NCI-H2171 treated with DMSO at 0.1 percent for 48 hours (cell line): ENCODE measurements around the gene KIF14.
"Not testable (repeated sequence)": the region's sequence is repeated elsewhere in the genome, so short reads cannot be mapped to it uniquely, and the experiment has no call there.

Source experiments
- DNase-seq: peaks from one replicate; lab custom pipeline; 2025; lab: John Stamatoyannopoulos, UW

KIF14 gene

DNA sequence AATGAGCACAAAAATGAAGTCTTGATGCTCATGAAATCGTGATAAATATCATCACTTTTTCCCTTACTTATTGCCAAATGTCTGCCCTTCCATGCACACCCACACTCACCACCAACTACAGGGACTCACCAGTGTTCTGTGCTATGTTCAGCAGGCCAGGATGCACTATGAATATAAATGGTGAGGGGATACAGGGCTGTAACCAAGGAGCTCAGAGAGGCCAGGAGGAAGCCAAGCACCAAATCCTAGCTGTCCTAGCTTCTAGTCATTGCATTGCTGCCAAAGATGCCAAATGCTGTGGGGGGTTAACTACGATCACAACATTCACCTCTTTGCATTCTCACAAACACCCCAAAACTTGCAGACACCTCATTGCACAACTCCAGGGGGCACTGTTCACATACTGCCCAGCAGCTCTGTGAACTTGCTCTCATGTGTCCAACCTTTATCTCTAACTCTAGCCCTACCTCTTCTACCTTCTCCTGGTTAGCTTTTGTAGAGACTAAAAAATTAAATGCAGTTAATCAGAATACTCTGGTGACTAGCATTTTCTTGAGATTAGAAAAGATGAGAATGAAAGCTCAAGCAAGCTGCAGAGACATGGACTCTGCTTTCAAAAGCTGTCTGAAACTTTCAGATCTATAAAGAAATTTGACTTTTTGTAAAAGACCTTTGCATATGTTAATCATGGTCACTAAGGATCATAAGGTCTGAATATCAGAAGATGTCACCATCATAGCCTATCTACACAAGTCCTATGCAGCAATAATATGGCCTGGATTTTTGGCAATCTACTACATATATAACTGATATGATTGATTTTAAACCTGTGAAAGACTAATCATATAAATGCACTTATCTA is 13.9 kb upstream of the KIF14 start:
- DNase-seq: no peak

DNA sequence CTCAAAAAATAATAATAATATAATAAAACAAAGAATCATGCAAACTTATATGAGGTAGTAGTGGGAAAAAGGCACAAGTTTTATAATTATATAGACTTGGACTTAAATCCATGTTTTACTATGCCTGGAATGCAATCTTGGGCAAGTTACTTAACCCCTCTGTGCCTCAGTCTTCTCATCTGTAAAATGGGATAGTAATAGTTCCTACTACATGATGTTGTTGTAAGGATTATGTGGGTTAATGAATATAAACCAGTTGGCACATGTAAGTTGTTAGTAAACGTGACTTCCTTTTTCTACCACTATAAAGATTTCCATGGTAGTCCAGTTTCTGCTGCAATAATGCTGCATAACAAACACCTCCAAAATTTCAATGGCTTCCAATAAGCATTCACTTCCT is 10.8 kb upstream of the KIF14 start:
- no peak for DNase-seq

DNA sequence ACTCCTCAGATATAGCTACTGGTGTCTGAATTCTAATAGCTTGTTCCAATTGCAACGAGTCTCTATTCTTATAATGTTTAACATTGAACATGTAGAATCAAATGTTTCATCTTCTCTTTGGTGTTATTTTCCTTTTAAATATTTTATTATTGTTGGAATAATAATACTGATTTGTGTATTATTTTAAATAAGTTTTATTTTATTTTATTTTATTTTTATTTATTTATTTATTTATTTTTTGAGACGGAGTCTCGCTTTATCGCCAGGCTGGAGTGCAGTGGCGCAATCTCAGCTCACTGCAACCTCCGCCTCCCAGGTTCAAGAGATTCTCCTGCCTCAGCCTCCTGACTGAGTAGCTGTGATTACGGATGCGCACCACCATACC is 10.0 kb upstream of the KIF14 start:
- DNase-seq: not testable (repeated sequence)

DNA sequence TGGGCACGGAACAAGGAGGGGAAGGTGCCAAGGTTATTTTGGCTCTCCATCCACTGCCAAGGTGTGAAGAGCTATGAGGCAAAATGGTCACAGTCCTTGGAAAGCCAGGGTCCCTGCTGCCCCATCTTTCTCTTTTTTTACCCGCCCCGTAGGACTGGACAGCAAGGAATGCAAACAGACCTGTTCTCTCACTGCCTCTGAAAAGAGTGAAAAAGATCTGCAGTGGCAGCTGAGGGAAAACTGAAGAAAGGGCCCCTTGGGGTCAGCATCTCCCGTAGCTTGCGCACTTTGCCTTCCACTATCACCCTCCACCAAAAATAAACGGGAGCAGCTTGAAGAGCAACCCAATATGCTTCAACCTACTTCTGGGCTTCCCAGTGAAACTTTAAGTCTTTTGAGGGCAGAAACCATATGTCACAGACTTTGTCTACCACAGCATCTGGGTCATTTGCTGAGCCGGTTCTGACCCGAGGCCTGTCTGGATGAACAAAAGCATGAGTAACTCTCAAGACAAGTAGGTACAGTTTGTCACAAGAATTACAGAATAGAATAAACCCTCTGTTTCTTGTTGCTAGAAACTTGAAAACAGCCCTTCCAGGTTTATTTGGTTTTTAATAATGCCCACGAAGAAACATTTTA is 9.4 kb upstream of the KIF14 start:
- no peak for DNase-seq

DNA sequence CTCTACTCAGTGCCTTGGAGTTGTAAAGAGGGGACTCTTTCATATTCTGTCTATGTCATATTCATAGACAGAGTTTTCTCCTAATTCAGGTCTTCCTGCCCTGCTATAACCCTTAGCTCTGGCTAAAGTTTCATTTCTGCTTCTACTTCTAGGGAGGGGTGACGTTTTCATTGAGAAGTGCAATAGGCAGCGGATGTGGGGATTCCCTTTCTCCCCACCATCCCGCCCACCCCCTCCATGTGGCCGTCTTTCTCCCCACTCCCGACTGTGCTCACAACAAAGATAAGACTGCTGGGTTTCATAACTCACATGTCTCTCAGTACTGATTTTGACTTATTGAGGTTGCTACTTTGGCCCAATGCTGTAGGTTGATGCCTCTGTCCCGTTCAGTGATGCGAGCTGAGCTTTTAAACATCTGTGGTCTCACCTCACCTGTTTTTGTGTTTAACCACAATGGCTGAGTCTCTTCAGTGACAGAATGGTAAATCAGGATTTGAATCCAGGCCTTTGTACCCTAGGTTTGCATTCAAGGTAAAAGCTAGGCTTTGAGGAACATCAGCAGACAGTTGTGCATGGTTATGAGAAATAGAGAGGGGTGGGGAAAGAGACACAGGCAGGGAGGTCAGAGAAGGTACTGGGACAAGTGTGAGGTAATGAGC is 7.8 kb upstream of the KIF14 start:
- no peak for DNase-seq

DNA sequence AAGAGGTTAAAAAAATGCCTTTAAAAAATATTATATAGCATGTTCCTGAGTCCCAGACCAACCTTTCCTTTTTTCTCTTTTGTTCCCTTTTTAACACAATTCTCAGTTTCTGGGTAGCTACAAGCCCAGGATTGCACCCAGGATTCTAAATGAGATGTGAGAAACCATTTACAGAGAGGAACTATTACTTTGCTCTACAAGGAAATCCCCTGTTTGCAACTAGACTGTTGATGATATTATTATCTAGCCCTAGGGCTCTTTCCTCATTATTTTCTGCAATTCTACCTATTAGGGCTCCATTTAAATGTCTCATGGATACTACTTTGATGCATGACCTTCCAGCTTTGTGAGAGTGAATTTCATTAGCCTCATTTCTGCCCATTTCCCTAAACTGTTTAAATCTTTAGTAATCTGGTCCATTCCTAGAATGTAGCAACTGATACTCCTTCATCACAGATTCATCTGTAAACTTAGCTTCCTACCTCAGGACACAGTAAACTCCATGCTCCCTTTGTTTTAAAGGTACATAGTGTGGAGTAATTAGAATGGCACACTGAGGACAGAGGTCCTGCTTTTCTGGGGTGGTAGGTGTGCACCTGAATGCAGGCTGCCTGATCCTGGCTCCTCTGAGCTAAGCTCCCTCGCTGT is 7.1 kb upstream of the KIF14 start:
- DNase-seq: no peak

DNA sequence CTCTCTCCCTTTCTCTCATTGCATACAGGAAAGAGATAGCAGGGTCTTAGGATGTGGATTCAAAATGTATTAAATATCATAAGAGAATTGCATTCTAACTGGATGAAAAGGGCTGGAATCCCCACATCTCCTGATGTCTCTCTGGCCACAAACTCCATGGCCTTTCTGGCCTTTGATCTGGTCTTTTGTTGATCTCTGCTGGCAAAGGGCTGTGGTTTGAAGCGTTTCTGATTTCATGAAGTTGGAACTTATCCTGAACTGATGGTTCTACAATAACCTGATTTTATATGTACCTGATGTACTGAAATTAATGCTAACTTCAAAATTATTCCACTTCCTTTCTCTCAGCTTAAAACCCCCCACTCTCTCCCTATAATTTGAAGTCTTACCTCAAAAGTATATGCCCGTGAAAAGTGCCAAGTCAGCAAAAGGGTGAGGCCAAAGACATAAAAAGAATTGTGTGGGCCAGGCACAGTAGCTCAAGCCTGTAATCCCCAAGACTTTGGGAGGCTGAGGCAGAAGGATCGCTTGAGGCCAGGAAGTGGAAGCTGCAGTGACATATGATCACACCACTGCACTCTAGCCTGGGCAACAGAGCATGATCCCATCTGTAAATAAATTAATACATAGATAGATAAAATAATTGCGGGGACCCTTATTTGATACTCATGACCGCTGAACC is 6.4 kb upstream of the KIF14 start:
- DNase-seq: no peak

DNA sequence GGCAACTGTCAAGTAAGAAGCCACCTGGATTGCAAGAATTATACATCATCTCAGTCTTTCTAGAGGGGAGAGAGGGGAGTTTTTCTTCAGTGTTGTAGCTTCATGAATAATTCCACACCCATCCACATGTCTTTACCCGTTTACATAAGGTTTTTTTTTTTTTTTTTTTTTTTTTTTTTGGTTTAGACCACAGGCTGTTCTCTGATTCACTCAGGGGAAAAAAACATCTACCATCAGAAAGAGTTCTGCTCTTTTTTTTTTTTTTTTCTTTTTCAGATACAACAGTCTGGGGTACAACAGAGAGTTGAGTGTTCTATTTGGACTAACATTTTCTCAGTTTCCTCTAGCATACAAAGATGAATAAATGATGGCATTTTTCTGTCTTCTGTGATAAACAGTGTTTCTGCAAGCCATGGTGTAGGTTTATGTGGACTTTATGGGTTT is 4.9 kb upstream of the KIF14 start:
- DNase-seq: peak; percentile 82

DNA sequence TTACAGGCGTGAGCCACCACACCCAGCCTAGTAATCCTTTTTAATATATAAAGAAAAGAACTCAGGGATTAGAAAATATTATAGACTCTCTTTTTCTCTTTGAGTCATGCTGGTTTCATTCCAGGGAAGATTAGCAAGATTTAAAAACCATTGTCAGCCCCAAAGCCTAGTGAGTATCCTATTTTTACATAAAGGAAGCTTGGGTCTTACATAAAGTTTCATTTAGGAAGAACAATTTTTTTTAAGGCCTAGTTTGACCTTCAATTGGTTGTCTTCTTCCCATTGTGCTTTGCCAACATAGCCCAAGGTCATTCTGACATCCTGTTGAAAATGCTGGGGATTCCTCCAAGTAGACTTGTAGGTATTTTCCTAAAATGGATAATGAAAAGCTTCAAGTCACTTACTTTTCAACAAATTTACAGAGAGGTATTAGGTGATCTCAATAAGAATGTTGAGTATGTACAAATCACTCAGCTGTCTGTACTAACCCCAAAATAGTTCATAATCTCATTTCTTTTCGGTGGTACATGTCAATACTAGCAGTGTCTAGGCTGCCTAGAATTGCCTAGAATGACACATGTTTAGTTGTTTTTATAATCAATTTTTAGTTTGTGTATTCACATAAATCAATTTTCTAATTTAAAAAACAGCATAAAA is 4.3 kb upstream of the KIF14 start:
- DNase-seq: no peak

DNA sequence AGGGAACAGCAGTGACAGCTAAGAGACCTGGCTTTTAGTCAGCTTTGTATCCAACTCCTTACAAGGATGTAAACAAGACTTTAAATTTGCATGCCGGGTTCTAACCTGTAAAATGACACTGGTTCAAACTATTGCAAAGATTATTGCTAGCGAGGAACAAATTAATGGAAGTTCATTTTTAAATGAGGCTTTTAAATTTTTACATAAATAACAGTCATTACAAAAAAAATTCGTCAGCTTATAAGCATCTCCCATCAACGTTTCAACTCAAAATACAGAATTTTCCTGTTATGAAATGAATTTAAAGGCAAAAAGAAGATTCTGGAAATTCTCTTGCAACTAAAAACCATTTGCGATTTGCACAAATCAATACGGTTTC is 668 bp downstream of the KIF14 start:
- DNase-seq: no peak

DNA sequence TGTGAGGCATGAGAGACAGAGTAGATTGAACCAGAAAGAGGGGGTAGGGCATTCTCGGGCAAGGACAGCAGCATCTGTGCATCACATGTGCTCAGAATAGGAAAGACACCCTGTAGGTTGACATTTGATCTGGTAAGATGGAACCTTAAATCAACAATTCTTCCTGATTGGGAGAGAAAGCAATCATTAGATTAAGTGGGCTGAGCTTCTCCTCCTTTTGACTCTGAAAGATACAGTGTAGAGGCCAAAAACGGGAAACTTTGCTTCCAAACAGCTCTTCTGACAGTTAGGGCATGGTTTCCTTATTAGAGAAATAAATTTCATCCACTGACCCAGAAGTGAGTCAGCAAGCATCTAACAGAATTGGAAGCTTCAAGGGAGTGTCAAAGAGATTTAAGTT is 9.7 kb downstream of the KIF14 start:
- peak; percentile 95 for DNase-seq

DNA sequence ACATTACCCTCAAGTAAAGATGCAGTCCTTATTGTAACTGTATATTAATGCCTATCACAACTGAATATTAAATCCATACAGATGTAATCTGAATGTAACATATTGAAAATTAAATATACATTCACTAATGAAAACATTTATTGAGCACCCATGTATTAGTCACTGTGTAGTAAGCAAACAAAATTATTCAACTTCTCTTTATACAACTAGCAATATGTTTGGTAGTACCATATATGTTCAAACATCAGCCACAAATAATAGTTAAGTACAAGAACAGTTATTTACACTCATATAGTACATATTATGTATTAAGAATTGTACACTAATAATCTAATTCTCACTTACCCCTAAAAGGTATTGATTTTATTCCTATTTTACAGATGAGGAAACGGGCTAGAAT is 17.9 kb downstream of the KIF14 start:
- DNase-seq: no peak

DNA sequence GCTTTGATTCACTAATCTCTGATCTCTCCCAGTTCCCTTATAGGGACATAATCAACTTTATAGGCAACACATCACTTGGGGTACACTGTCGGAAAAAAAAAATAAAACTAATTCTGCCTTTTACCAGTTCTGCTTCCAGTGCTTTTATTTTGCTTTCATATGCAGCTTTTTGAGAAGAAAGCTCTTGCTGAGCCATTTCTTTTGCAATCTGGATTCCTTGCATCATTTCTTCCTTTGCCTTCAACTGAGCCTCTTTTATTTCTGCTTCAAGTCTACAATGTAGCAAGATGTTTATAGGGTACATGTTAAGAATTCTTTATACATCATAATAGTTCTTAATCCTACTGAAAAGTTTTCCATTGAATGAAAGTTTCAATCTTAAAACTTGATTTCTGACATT is 30.6 kb downstream of the KIF14 start:
- DNase-seq: no peak

DNA sequence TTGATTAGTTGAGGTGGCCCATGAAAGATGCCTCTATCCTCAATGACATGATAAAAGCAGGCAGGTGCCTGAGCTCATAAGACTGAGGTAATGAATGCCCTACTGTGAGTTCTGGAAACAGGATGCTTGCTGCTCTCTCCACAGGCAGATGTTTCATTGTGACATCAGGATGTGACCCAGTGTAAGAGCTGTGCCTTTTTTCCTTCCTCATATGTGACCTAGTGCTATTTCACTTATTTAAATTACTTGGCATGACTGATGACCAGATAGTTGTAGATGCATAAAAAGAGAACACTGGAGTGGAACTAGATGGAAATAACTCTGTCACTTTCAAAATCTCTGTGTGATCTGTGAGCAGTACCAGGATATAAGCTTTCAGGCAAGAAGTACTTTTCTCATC is 31.9 kb downstream of the KIF14 start:
- no peak for DNase-seq

DNA sequence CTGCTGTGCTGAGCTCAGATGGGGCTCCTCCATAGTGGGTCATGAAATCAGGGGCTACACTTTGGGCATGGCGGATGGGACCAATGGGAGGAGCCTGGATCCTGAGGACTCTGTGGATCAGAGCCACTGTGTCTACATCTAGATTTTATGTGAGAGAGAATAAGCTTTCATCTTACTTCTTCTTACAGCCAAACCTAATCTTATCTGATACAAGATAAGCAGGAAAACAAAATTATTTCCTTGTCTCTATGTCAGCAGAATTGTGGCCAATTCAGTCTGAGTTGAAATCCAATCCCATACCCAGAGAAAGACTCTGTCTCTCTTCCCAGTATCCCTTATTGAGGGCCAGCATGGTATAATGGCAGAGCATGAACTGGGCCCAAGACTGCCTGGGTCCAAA is 56.2 kb downstream of the KIF14 start:
- no peak for DNase-seq

DNA sequence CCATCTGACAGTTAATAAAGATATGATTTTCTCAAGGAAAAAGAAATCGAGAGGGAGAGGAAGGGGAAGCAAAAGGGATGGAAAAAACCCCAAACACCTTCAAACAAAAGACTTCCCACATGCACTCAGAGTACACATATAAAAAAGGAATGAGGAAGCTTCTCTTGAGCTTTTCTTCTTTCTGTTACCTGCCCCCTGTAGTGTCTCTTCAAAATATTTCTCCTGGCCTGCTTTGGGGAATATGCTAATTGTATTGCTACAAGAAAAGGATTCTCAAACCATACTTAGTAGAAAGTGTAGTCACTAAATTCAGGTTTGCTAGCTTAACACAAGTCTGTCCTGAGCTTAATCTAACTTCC is 58.7 kb downstream of the KIF14 start:
- no peak for DNase-seq

DNA sequence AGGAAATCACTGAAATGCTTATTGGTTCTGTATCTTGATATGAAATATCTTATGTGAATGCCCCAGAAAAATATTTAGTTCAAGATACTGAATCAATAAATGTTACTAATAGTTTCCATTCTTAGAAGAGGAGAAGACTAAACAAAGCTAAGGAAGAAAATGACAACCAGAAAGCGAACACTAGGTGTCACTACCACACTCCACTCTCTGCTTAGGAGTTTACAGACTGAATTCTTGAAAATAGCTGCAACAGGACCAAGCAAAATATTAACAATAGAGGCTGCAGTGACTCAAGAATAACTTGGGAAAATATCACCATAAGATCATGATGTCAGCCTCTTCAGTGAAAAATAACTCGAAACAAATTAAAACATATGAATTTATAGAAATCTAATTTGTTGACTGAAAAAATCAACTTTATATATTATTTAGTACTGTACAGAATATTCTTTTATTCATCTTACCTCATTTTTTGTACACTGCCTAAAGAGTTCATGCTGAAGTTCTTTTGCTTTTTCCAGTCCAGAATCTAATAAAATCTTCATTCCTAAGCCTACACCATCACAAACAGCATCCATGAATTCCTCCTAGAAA is 61.6 kb downstream of the KIF14 start:
- DNase-seq: peak; percentile 53

DNA sequence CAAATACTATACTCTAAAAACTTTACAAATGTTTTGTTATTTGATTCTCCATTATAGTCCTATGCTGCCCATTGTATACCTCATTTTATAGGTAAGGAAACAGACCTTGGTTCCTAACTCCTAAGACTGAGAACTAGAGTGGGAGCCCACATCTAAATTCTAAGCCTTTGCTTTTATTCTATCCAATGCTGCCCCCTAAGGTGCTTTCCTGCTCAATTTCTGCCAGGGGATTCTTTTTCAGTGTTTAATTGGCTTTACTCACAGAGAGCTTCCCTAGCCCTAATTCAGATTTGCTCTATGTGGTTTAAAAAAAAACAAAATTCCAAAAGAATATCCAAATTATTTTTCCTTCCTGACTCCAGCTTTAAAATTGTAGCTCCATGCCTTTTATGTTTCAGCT is 64.5 kb downstream of the KIF14 start:
- DNase-seq: peak; percentile 24

DNA sequence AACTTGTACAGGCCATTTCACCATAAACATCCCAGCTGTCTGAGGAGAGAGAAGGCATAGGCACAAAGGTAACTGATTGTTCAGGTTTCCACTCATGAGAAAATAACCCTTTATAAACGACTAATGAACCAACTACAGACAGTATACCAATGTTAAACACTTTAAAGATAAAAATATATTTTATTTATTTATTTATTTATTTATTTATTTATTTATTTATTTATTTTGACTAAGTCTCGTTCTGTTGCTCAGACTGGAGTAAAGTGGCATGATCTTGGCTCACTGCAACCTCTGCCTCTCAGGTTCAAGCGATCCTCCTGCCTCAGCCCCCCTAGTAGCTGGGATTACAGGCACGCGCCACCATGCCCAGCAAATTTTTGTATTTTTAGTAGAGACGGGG is 67.8 kb downstream of the KIF14 start:
- DNase-seq: not testable (repeated sequence)

DNA sequence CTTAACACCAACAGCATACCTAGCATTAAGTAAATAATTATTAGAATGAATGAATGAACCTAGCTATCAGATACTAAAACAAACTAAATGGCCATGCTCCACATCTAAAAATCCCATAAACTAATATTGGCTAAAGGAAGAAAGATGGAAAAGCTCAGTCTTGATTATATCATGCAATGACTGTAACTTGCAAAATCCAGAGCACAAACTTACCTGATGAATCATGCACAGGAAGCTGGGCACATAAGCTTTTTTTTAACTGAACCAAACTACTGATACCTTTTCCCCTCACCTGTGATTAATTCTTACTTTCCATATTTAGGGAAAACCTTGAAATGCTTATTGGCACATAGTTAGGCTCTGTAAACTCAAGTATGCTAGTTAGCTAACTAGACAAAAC is 70.2 kb downstream of the KIF14 start:
- DNase-seq: no peak

DNA sequence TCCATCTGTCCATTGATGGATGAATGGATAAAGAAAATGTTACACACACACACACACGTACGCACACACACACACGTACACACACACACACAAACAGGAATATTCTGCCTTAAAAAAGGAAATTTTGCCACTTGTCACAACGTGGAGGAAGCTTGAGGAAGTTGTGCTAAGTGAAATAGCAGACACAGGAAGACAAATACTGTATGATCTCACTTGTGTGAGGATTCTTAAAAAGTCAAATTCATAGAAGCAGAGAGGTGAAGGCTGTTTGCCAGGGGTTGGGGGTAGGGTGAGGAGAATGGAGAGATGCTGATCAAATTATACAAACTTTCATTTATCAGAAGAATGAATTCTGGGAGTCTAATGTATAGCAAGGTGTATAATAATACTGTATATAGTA is 73.2 kb downstream of the KIF14 start:
- DNase-seq: no peak
